ENCODE results near the gene CDC42BPA. TPM values are rescaled to one million over a fixed set of nuclear protein-coding genes. Genes with fewer than 3 reads are reported as not detected.

Gene CDC42BPA
- total RNA-seq, 1 donor from 2014 or later: 61.6 TPM

- no peak for TF ChIP-seq CTCF (IDR thresholded peaks at IDR 0.05)
- Mint-ChIP-seq H3K27ac (ENCODE audit: unreplicated experiment) (no peak overlapping the region), H3K9me3 (ENCODE audit: low read depth) (peaks cover 5% of the 10 kb centered on the region), H3K36me3 (ENCODE audit: low read depth) (no peaks in the 10 kb centered on the region), H3K4me1 (ENCODE audit: low read depth) (peaks cover 9% of the 10 kb centered on the region), H3K4me3 (ENCODE audit: unreplicated experiment) (no peak overlapping the region), H3K27me3 (ENCODE audit: low read depth) (no peaks in the 10 kb centered on the region)
- no peak for DNase-seq (ENCODE audit: low spot score)
Measured at GRCh38 chr1:226943927-226944326, 374.4 kb downstream of the CDC42BPA start.

DNA sequence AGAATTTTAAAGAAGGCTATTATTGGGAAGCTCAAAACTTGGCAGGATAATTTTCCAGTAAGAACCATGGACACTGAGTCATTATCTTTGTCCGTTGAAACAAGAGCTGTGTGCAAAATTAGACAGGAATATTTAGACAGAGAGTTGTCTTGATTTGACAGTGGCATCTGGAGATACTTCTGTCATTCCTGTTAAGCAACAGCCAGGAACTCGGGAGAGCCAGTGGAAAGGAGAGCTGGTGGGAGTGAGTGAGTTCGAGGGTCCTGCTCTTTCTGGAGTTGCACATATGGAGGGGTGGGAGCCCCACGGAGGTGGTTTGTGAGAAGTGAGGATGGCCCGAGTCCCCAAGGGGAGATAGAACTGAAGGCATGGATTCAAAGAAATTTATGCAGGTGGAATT is 375.1 kb downstream of the CDC42BPA start:
- no peak for TF ChIP-seq CTCF (IDR thresholded peaks at IDR 0.05)
- no peak overlapping the region for H3K4me3 Mint-ChIP-seq (ENCODE audit: unreplicated experiment)
- H3K36me3 Mint-ChIP-seq (ENCODE audit: low read depth): no peaks in the 10 kb centered on the region
- no peak overlapping the region for H3K27ac Mint-ChIP-seq (ENCODE audit: unreplicated experiment)
- no peak for DNase-seq (ENCODE audit: low spot score)
- peaks cover 17% of the 10 kb centered on the region for H3K4me1 Mint-ChIP-seq (ENCODE audit: low read depth)
- no peaks in the 10 kb centered on the region for H3K27me3 Mint-ChIP-seq (ENCODE audit: low read depth)
- peaks cover 2% of the 10 kb centered on the region for H3K9me3 Mint-ChIP-seq (ENCODE audit: low read depth)

- Mint-ChIP-seq H3K4me3 (ENCODE audit: unreplicated experiment) (no peak overlapping the region), H3K9me3 (ENCODE audit: low read depth) (no peaks in the 10 kb centered on the region)
Measured at GRCh38 chr1:226942392-226942791, 375.9 kb downstream of the CDC42BPA start.

GRCh38 chr1:226940806-226941067 is 377.6 kb downstream of the CDC42BPA start:
- Mint-ChIP-seq H3K4me1 (ENCODE audit: low read depth) (peaks cover 19% of the 10 kb centered on the region), H3K36me3 (ENCODE audit: low read depth) (no peaks in the 10 kb centered on the region), H3K4me3 (ENCODE audit: unreplicated experiment) (peak overlapping the region; percentile 80), H3K27ac (ENCODE audit: unreplicated experiment) (no peak overlapping the region), H3K27me3 (ENCODE audit: low read depth) (no peaks in the 10 kb centered on the region), H3K9me3 (ENCODE audit: low read depth) (no peaks in the 10 kb centered on the region)
- no peak for DNase-seq (ENCODE audit: low spot score)
- no peak for TF ChIP-seq CTCF (IDR thresholded peaks at IDR 0.05)

More at GRCh38 chr1:226942392-226942791, 375.9 kb downstream of the CDC42BPA start:
- Mint-ChIP-seq H3K36me3 (ENCODE audit: low read depth) (no peaks in the 10 kb centered on the region), H3K27ac (ENCODE audit: unreplicated experiment) (no peak overlapping the region), H3K27me3 (ENCODE audit: low read depth) (no peaks in the 10 kb centered on the region), H3K4me1 (ENCODE audit: low read depth) (peaks cover 19% of the 10 kb centered on the region)
- DNase-seq (ENCODE audit: low spot score): no peak
- no peak for TF ChIP-seq CTCF (IDR thresholded peaks at IDR 0.05)

DNA sequence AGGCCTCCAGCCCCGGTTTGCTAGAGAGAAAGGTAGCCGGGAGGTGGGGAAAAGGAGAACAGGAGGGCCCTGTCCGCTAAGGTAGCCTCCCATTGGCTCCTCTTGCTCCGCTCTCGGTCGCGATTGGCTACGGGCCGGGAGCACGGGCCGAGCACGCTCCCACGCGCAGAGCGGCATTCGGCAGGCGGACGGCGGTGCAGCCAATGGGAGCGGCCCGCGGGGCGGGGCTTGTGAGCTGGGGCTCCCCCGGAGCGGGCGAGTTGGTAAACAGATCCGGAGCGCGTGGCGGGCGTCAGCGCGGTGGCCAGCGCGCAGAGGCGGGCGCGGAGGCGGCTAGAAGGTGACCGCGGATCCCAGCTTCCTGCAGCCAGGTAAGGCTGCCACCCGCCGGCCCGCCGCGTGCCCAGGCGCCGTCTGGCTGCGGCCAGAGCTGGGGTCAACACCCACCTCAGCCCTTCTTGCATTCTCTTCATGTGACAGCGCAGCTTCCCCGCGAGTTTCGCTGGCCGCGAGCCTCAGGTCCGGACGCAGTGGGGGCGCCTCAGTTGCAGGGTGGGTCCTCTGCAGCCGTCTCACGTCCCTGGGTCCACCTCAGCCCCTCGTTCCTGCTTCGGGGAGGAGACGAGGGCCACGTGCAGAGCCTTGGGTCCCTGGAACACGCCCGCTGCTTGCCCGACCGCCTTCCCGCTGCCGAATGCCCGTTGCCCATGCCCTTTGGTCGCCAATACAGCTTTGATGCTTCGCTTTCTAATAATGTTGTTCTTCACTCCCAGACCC is 378.1 kb downstream of the CDC42BPA start, which contains the start of gene COQ8A:
COQ8A (plus strand) TSS at position 266 of the 777 bp plus-strand sequence. CDS start 21,092 bp downstream, outside the sequence.
- TF ChIP-seq CTCF (IDR thresholded peaks at IDR 0.05): peak; percentile 11
- Mint-ChIP-seq H3K27ac (ENCODE audit: unreplicated experiment) (peak within 1 kb of the TSS; percentile 95), H3K4me1 (ENCODE audit: low read depth) (peaks cover 19% of the 10 kb centered on the region), H3K36me3 (ENCODE audit: low read depth) (peaks cover 4% of the 10 kb centered on the region), H3K4me3 (ENCODE audit: unreplicated experiment) (peak within 1 kb of the TSS; percentile 80), H3K27me3 (ENCODE audit: low read depth) (no peaks in the 10 kb centered on the region), H3K9me3 (ENCODE audit: low read depth) (peaks cover 4% of the 10 kb centered on the region)
- peak; percentile 100 for DNase-seq (ENCODE audit: low spot score)

Other genes with a start within 250 kb of the CDC42BPA start
- 4.2 to 6.3 TPM (median 4.6 TPM) in 3 replicates for gene ZNF678, start 245.1 kb upstream of the CDC42BPA start, total RNA-seq

All from chondrocyte (in vitro differentiated cells).